GM12864 (cell line): ENCODE measurements around the gene ZNF385C.

Experiments
- DNase-seq: peaks from one replicate; pipeline ENCODE4 v3.0.0-alpha.2; 2011; ENCODE audit warnings: low read depth
- H3K4me3 ChIP-seq: 2 replicates; pipeline ENCODE4 v1.5.1; 2011; ENCODE audit warnings: mild to moderate bottlenecking, low read depth, low read length, control low read depth
- CTCF ChIP-seq: IDR thresholded peaks from 2 replicates; pipeline ENCODE4 v1.5.1; 2011; ENCODE audit warnings: low read depth, mild to moderate bottlenecking, moderate library complexity, low read length, control low read depth, inconsistent platforms; ENCODE audit errors: missing control alignments

The ZNF385C gene

DNA sequence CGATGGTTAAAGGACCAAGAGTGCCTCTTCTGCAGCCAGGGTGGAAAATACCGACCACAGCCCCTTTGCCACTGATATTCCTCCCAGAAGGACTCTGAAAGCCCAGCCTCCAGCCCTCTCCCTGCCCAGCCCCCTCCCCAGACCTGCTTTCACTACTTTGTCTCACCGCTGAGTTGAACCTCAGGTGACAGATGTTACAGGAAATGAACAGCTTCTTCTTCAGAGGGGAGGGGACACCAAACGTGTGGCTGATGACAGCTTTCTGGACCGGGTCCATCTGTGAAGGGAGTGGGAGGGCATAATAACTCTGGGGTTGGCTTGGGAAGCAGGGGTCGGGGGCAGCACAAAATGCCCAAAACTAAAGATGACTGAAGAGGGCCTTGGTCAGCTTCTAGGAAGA lies 64.2 kb downstream of the ZNF385C start:
- no peak overlapping the region for H3K4me3 ChIP-seq
- no peak for DNase-seq
- no peak for TF ChIP-seq CTCF

DNA sequence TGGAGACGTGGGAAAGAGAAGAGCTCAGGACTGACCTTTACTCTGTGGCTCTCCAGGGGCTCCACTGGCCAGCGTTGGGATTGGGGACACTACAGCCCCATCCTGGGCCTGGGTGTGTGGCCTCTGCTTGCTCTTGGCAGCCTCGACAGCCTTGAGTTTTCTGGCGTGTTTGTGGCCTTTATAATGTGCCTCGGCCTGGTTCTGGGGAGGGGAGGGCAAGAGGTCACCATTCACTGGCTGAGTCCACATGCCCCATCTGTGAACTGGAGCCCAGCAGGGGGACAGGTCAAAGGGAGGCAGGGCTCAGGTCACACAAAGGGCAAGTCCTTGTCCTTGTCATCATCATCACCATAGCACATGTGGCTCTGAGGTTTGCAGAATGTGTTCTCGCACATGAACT lies 66.7 kb downstream of the ZNF385C start:
- H3K4me3 ChIP-seq, result no peak overlapping the region
- no peak for DNase-seq
- TF ChIP-seq CTCF, result no peak

DNA sequence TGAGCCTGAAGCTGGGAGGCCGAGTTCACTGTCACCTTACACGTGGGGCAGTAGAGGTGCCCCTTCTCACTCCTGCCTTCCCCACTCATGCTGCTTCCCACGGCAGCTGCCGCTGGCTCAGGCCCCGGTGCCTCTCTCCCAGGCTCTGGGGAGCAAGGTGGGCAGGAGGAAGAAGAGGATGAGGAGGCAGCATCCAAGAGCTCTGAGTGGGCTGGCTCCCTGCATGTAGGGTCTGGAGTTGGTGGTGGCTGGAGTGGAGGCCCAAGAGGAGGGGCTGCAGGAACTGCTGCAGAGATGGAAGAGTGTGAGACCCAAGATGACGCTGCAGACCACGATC lies 69.5 kb downstream of the ZNF385C start:
- no peak overlapping the region for H3K4me3 ChIP-seq
- no peak for TF ChIP-seq CTCF
- DNase-seq, result no peak

GRCh38 chr17:42027961-42028790 lies 70.1 kb downstream of the ZNF385C start:
- TF ChIP-seq CTCF, result peak; percentile 31
- DNase-seq, result no peak
- no peak overlapping the region for H3K4me3 ChIP-seq

DNA sequence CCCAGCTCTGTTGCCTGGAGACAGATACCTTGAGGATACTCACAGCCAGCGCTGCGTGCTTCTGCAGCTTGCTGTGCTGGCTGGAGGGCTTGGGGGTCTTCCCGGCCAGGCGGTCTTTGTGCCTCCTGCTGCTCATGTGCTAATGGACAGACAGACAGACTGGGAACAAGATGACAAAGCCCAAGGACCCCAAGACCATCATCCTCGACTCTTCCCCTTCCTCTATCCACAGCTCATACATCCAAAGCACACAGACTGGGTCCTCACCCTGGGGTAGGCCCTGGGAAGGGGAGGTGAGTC lies 70.7 kb downstream of the ZNF385C start:
- no peak overlapping the region for H3K4me3 ChIP-seq
- TF ChIP-seq CTCF, result no peak
- DNase-seq, result no peak

DNA sequence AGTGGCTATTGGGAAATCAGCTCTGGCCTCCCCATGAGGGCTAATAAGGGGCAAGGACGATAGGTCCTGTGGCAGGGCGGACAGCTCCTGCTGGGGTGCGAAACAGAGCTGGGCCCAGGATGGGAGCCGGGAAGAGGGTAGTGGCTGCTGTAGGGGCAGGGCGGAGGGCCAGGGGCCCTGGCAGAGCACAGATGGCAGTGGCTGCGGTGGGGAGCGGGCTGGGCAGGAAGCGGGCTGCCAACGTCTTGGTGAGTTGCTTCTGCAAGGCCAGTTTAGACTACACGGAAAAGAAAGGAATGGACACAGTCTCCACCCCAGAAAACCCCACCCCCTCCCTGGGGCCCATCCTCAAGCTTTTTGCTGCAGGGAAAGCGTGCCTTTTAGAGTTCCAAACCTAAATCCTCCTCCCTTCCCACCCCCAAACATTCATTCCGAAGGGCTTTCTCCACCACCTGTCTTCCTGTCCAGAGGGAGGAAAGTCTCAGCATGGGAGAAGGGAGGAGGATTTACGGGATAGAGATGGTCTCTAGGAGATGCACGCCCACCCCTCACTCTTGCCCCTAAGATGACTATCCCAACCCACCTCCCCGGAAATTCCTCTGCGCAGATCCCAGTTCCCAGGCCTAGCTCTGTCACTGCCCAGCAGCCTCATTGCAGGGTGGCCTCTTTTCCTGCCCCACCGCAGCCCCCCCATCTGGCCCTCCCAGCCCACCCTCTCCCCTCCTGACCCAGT lies 71.2 kb downstream of the ZNF385C start:
- TF ChIP-seq CTCF, result no peak
- no peak for DNase-seq

GRCh38 chr17:42025936-42026335 lies 72.3 kb downstream of the ZNF385C start:
- no peak for TF ChIP-seq CTCF
- no peak for DNase-seq
- H3K4me3 ChIP-seq, result no peak overlapping the region

More for the DNA sequence above, 71.2 kb downstream of the ZNF385C start:
- no peak overlapping the region for H3K4me3 ChIP-seq
